GM20431 (cell line): ENCODE measurements around the gene MACROD1.

Experiments used
- in situ Hi-C: fragments of 300-500 bp; cut with MseI, MboI; formaldehyde crosslinking; loops from one replicate; pipeline ENCODE4 v1.15.0; 2020; ENCODE audit warnings: low sequenced_read_pairs; ENCODE audit not compliant: unreplicated experiment

MACROD1 gene

GRCh38 chr11:64084146-64084950, 81.6 kb downstream of the MACROD1 start:
- in situ Hi-C loops, result no loop called here

- in situ Hi-C loops, result no loop called here
These were observed 82.4 kb downstream of the MACROD1 start for GRCh38 chr11:64083398-64084080.

GRCh38 chr11:64081745-64082442, 84.0 kb downstream of the MACROD1 start:
- in situ Hi-C loops, result no loop called here

- in situ Hi-C loops, result no loop called here
These were observed 85.5 kb downstream of the MACROD1 start for GRCh38 chr11:64080390-64080789.

- in situ Hi-C loops, result no loop called here
These were observed 87.0 kb downstream of the MACROD1 start for GRCh38 chr11:64078905-64079304.

GRCh38 chr11:64078284-64078683, 87.6 kb downstream of the MACROD1 start:
- in situ Hi-C loops, result no loop called here

GRCh38 chr11:64077607-64078006, 88.3 kb downstream of the MACROD1 start:
- in situ Hi-C loops, result no loop called here

- in situ Hi-C loops, result no loop called here
These were observed 89.2 kb downstream of the MACROD1 start for GRCh38 chr11:64076758-64077157.

- in situ Hi-C loops, result no loop called here
These were observed 91.7 kb downstream of the MACROD1 start for GRCh38 chr11:64074239-64074638.

- in situ Hi-C loops, result no loop called here
These were observed 92.4 kb downstream of the MACROD1 start for GRCh38 chr11:64073542-64073941.

- in situ Hi-C loops, result no loop called here
These were observed 93.0 kb downstream of the MACROD1 start for GRCh38 chr11:64072871-64073270.

- in situ Hi-C loops, result no loop called here
These were observed 93.5 kb downstream of the MACROD1 start for GRCh38 chr11:64072403-64072802.

- in situ Hi-C loops, result no loop called here
These were observed 94.1 kb downstream of the MACROD1 start for GRCh38 chr11:64071849-64072248.

- in situ Hi-C loops, result no loop called here
These were observed 95.6 kb downstream of the MACROD1 start for GRCh38 chr11:64070314-64070681.

- in situ Hi-C loops, result no loop called here
These were observed 96.3 kb downstream of the MACROD1 start for GRCh38 chr11:64069401-64070313.

- in situ Hi-C loops, result no loop called here
These were observed 97.1 kb downstream of the MACROD1 start for GRCh38 chr11:64068705-64069400.

- in situ Hi-C loops, result no loop called here
These were observed 98.5 kb downstream of the MACROD1 start for GRCh38 chr11:64067230-64067993.

- in situ Hi-C loops, result no loop called here
These were observed 100.2 kb downstream of the MACROD1 start for GRCh38 chr11:64065712-64066111.

GRCh38 chr11:64065141-64065465, 100.8 kb downstream of the MACROD1 start:
- in situ Hi-C loops, result no loop called here
